Measurements from ENCODE around the gene MYH2. TPM values are rescaled to one million over a fixed set of nuclear protein-coding genes. Genes with fewer than 3 reads are reported as not detected.

Gene MYH2
- total RNA-seq, 6 experiments from 2014 or later, result 0.18 to 0.81 (median 0.34) TPM; not detected in 2

- DNase-seq, result no peak
- TF ChIP-seq, protein P1, sequence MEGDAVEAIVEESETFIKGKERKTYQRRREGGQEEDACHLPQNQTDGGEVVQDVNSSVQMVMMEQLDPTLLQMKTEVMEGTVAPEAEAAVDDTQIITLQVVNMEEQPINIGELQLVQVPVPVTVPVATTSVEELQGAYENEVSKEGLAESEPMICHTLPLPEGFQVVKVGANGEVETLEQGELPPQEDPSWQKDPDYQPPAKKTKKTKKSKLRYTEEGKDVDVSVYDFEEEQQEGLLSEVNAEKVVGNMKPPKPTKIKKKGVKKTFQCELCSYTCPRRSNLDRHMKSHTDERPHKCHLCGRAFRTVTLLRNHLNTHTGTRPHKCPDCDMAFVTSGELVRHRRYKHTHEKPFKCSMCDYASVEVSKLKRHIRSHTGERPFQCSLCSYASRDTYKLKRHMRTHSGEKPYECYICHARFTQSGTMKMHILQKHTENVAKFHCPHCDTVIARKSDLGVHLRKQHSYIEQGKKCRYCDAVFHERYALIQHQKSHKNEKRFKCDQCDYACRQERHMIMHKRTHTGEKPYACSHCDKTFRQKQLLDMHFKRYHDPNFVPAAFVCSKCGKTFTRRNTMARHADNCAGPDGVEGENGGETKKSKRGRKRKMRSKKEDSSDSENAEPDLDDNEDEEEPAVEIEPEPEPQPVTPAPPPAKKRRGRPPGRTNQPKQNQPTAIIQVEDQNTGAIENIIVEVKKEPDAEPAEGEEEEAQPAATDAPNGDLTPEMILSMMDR (IDR thresholded peaks at IDR 0.05), result no peak
- TF ChIP-seq POLR2A (IDR thresholded peaks at IDR 0.05), result no peak
- Histone ChIP-seq H3K9me3 (no peaks in the 10 kb centered on the region), H3K27ac (no peak overlapping the region), H3K27me3 (no peaks in the 10 kb centered on the region), H3K36me3 (no peaks in the 10 kb centered on the region), H3K4me1 (no peaks in the 10 kb centered on the region), H3K4me3 (no peak overlapping the region)
- intact Hi-C loops (cut with DNase I), result no loop called here
- ATAC-seq, result no peak
- 56% methylated on average over 6 of the region's 6 CpGs for WGBS (ENCODE audit: insufficient coverage, low coverage, low lambda C conversion rate, missing lambda C conversion rate)
These were observed 8.6 kb upstream of the MYH2 start for GRCh38 chr17:10558049-10558448.

DNA sequence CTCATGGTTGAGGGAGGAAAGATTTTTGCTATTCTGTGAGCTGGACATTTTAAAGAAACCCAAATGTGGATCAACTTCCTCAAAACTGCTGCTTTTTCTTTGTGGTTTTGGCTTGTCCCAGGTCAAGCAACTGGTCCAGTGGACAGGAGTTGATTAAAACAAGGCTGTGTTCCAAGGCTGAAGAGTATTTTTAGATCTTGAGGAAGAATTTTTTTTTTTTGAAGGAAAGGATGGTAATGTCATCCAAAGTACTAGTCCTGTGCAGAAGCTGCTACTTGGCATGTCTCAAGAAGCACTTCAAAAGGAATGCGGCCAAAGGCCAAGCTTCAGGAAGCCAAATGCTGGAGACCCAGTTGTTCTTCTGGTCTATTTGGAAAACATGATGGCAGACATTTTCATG lies 8.0 kb upstream of the MYH2 start:
- Histone ChIP-seq H3K4me1 (no peaks in the 10 kb centered on the region), H3K36me3 (no peaks in the 10 kb centered on the region), H3K27ac (no peak overlapping the region), H3K27me3 (no peaks in the 10 kb centered on the region), H3K4me3 (no peak overlapping the region), H3K9me3 (no peaks in the 10 kb centered on the region)
- no peak for DNase-seq
- intact Hi-C loops (cut with DNase I), result no loop called here
- TF ChIP-seq, protein P1 (IDR thresholded peaks at IDR 0.05), result no peak
- TF ChIP-seq POLR2A (IDR thresholded peaks at IDR 0.05), result no peak
- no peak for ATAC-seq
- WGBS (ENCODE audit: insufficient coverage, low coverage, low lambda C conversion rate, missing lambda C conversion rate), result 46% methylated on average over 1 of the region's 1 CpG

- Histone ChIP-seq H3K36me3 (no peaks in the 10 kb centered on the region), H3K4me1 (no peaks in the 10 kb centered on the region), H3K27ac (no peak overlapping the region), H3K4me3 (no peak overlapping the region), H3K9me3 (no peaks in the 10 kb centered on the region), H3K27me3 (no peaks in the 10 kb centered on the region)
- no peak for DNase-seq
- ATAC-seq, result no peak
- WGBS (ENCODE audit: insufficient coverage, low coverage, low lambda C conversion rate, missing lambda C conversion rate), result 24% methylated on average over 5 of the region's 5 CpGs
- intact Hi-C loops (cut with DNase I), result no loop called here
- no peak for TF ChIP-seq POLR2A (IDR thresholded peaks at IDR 0.05)
- TF ChIP-seq, protein P1 (IDR thresholded peaks at IDR 0.05), result no peak
These were observed 7.0 kb upstream of the MYH2 start for GRCh38 chr17:10556301-10557005.

- Histone ChIP-seq H3K4me3 (no peak overlapping the region), H3K9me3 (no peaks in the 10 kb centered on the region), H3K27ac (no peak overlapping the region), H3K27me3 (no peaks in the 10 kb centered on the region), H3K4me1 (no peaks in the 10 kb centered on the region), H3K36me3 (no peaks in the 10 kb centered on the region)
- no peak for TF ChIP-seq POLR2A (IDR thresholded peaks at IDR 0.05)
- TF ChIP-seq, protein P1 (IDR thresholded peaks at IDR 0.05), result no peak
- DNase-seq, result no peak
- ATAC-seq, result no peak
- WGBS (ENCODE audit: insufficient coverage, low coverage, low lambda C conversion rate, missing lambda C conversion rate), result 49% methylated on average over 4 of the region's 4 CpGs
- intact Hi-C loops (cut with DNase I), result no loop called here
These were observed 556 bp upstream of the MYH2 start for GRCh38 chr17:10550014-10550413.

All from right lobe of liver (tissue), 6 donors.